HepG2 (cell line): ENCODE results near the gene LSR. TPM values are rescaled to one million over a fixed set of nuclear protein-coding genes. Genes with fewer than 3 reads are reported as not detected.
A peak's percentile ranks its signal among the peaks of the same experiment; 100 is the strongest.

Experiments used
- ARNT ChIP-seq: fragments of 450-650 bp; IDR thresholded peaks from 2 replicates; pipeline ENCODE4 v1.6.1; 2017
- ATF1 ChIP-seq: IDR thresholded peaks from 2 replicates; pipeline ENCODE4 v1.6.1; 2016; ENCODE audit warnings: mild to moderate bottlenecking, control low read depth
- CEBPB ChIP-seq: IDR thresholded peaks from 2 replicates; pipeline ENCODE4 v1.6.1; 2011; ENCODE audit warnings: low read depth, low read length, improper control_type of control experiment, borderline replicate concordance
- CHD2 ChIP-seq: IDR thresholded peaks from 2 replicates; pipeline ENCODE4 v1.6.1; 2011; ENCODE audit warnings: low read depth, low read length, improper control_type of control experiment
- EHMT2 ChIP-seq: fragments of 200-600 bp; sonication (generic); IDR thresholded peaks from 2 replicates; pipeline ENCODE4 v1.7.0; 2017; ENCODE audit warnings: antibody characterized with exemption, low read depth, low read length, borderline replicate concordance
- GTF2F1 ChIP-seq: fragments of 150-350 bp; IDR thresholded peaks from 2 replicates; pipeline ENCODE4 v1.6.1; 2014; ENCODE audit warnings: low read length
- HHEX ChIP-seq: IDR thresholded peaks from 2 replicates; pipeline ENCODE4 v1.6.1; 2016; ENCODE audit warnings: control low read depth
- HIVEP1 ChIP-seq: sonication (generic); formaldehyde crosslinking; IDR thresholded peaks from 2 replicates; pipeline ENCODE4 v1.4.0; 2020; ENCODE audit warnings: mild to moderate bottlenecking, missing genetic modification reagents
- HOXA7 ChIP-seq: sonication (generic); formaldehyde crosslinking; IDR thresholded peaks from 2 replicates; pipeline ENCODE4 v1.8.1; 2022; ENCODE audit warnings: mild to moderate bottlenecking, missing genetic modification reagents, moderate library complexity
- IKZF5 ChIP-seq: IDR thresholded peaks from 2 replicates; pipeline ENCODE4 v1.6.1; 2018; ENCODE audit warnings: missing genetic modification reagents, mild to moderate bottlenecking, missing compliant biosample characterization
- MTF1 ChIP-seq: sonication (generic); formaldehyde crosslinking; IDR thresholded peaks from 2 replicates; pipeline ENCODE4 v1.5.0; 2020; ENCODE audit warnings: missing genetic modification reagents
- MYPOP ChIP-seq: sonication (generic); formaldehyde crosslinking; IDR thresholded peaks from 2 replicates; pipeline ENCODE4 v1.8.1; 2023; ENCODE audit warnings: mild to moderate bottlenecking, moderate library complexity, missing genetic modification reagents
- MZF1 ChIP-seq: sonication (generic); formaldehyde crosslinking; IDR thresholded peaks from 2 replicates; pipeline ENCODE4 v1.8.1; 2023; ENCODE audit warnings: mild to moderate bottlenecking, missing genetic modification reagents, borderline replicate concordance
- NONO ChIP-seq, 2 experiments: fragments of 450-650 bp in 1 of 2; sonication (generic) in 1 of 2; formaldehyde crosslinking in 1 of 2; IDR thresholded peaks in 1 of 2; conservative IDR thresholded peaks in 1 of 2; 2 replicates each; pipeline versions ENCODE4 v1.6.1 to v1.8.0; 2017 to 2022; ENCODE audit warnings: mild to moderate bottlenecking in 1 of 2, missing genetic modification reagents in 1 of 2, moderate library complexity in 1 of 2
- PAX8 ChIP-seq: sonication (generic); formaldehyde crosslinking; IDR thresholded peaks from 2 replicates; pipeline ENCODE4 v1.8.0; 2022; ENCODE audit warnings: mild to moderate bottlenecking, missing genetic modification reagents, borderline replicate concordance
- PCBP2 ChIP-seq: fragments of 200-400 bp; formaldehyde crosslinking; optimal IDR thresholded peaks from 2 replicates; pipeline ENCODE3; 2018; ENCODE audit warnings: low read length, low read depth; ENCODE audit not compliant: poor library complexity, severe bottlenecking
- SAP130 ChIP-seq: IDR thresholded peaks from 2 replicates; pipeline ENCODE4 v1.6.1; 2016; ENCODE audit warnings: low read depth
- TAF1 ChIP-seq: sonication (generic); formaldehyde crosslinking; IDR thresholded peaks from 2 replicates; pipeline ENCODE4 v1.4.0; 2020; ENCODE audit warnings: missing genetic modification reagents
- ZBTB38 ChIP-seq: sonication (generic); formaldehyde crosslinking; IDR thresholded peaks from 2 replicates; pipeline ENCODE4 v1.5.1; 2020; ENCODE audit warnings: mild to moderate bottlenecking, missing genetic modification reagents
- ZNF30 ChIP-seq: sonication (generic); formaldehyde crosslinking; IDR thresholded peaks from 2 replicates; pipeline ENCODE4 v1.5.0; 2020; ENCODE audit warnings: mild to moderate bottlenecking, missing genetic modification reagents
- ZNF317 ChIP-seq: sonication (generic); formaldehyde crosslinking; IDR thresholded peaks from 2 replicates; pipeline ENCODE4 v1.5.0; 2020; ENCODE audit warnings: mild to moderate bottlenecking, missing genetic modification reagents
- ZNF326 ChIP-seq: sonication (generic); formaldehyde crosslinking; IDR thresholded peaks from 2 replicates; pipeline ENCODE4 v1.4.0; 2020; ENCODE audit warnings: missing genetic modification reagents, borderline replicate concordance
- ZNF33B ChIP-seq: sonication (generic); formaldehyde crosslinking; IDR thresholded peaks from 2 replicates; pipeline ENCODE4 v1.5.1; 2020; ENCODE audit warnings: mild to moderate bottlenecking, missing genetic modification reagents
- ZNF34 ChIP-seq: sonication (generic); formaldehyde crosslinking; IDR thresholded peaks from 2 replicates; pipeline ENCODE4 v1.4.0; 2020; ENCODE audit warnings: mild to moderate bottlenecking, missing genetic modification reagents, borderline replicate concordance
- ZNF362 ChIP-seq: sonication (generic); formaldehyde crosslinking; IDR thresholded peaks from 2 replicates; pipeline ENCODE4 v1.4.0; 2020; ENCODE audit warnings: missing genetic modification reagents, mild to moderate bottlenecking, borderline replicate concordance
- ZNF557 ChIP-seq: sonication (generic); formaldehyde crosslinking; IDR thresholded peaks from 2 replicates; pipeline ENCODE4 v1.4.0; 2020; ENCODE audit warnings: missing genetic modification reagents
- ZNF652 ChIP-seq: IDR thresholded peaks from 2 replicates; pipeline ENCODE4 v1.6.1; 2016; ENCODE audit warnings: low read depth, borderline replicate concordance
- ZNF788 ChIP-seq: sonication (generic); formaldehyde crosslinking; IDR thresholded peaks from 2 replicates; pipeline ENCODE4 v1.5.0; 2020; ENCODE audit warnings: mild to moderate bottlenecking, missing genetic modification reagents, borderline replicate concordance
- ZNF850 ChIP-seq: sonication (generic); formaldehyde crosslinking; conservative IDR thresholded peaks from 2 replicates; pipeline ENCODE4 v1.9.0; 2021; ENCODE audit warnings: mild to moderate bottlenecking, missing genetic modification reagents
- ZZZ3 ChIP-seq: sonication (generic); formaldehyde crosslinking; IDR thresholded peaks from 2 replicates; pipeline ENCODE4 v1.4.0; 2020; ENCODE audit warnings: missing genetic modification reagents, mild to moderate bottlenecking, borderline replicate concordance
- polyA plus RNA-seq, 8 experiments: library from polyadenylated mRNA; depleted of rRNA in 3 of 8; stranded (reverse) in 7 of 8; unstranded in 1 of 8; fragments of >200 nt; fragmentation: Illumina TruSeq in 4 of 8; extraction: Trizol in 4 of 8; gene quantifications; 2 replicates each; pipeline versions ENCODE4 v1.2.1 to v1.2.3, GENCODE V29; 2011 to 2016; ENCODE audit warnings: low read depth in 4 of 8, missing spikeins in 1 of 8, mixed read lengths in 1 of 8; ENCODE audit not compliant: insufficient read depth in 1 of 8
- total RNA-seq, 5 experiments: library from RNA; depleted of rRNA; stranded (reverse); fragments of >200 nt; fragmentation: Illumina TruSeq; extraction: Trizol; gene quantifications; 2 replicates each; pipeline ENCODE4 v1.2.3, GENCODE V29; 2016; ENCODE audit warnings: low read depth in 1 of 5

Gene LSR
- total and polyA plus RNA-seq, 2 of the 13 experiments (the other 11 are each of a cell fraction or from before 2014, with no cell fraction given), result 29.2 to 79.2 TPM

GRCh38 chr19:35247526-35248309, 1.1 kb upstream of the LSR start (continued):
- TF ChIP-seq MZF1 (CRISPR knock-in tag), result no peak
- TF ChIP-seq PAX8, result no peak
- TF ChIP-seq EHMT2, result no peak
- TF ChIP-seq PCBP2, result no peak
- no peak for TF ChIP-seq ZNF652 (CRISPR knock-in tag)
- peak; percentile 81 for TF ChIP-seq MYPOP (CRISPR knock-in tag)
- no peak for TF ChIP-seq CHD2
- TF ChIP-seq CEBPB, result no peak
- TF ChIP-seq NONO (IDR thresholded peaks at IDR 0.05), result no peak
- no peak; the same call in 1 of the 2 replicates for TF ChIP-seq NONO (CRISPR knock-in tag; conservative IDR thresholded peaks at IDR 0.05)
- no peak for TF ChIP-seq HHEX (CRISPR knock-in tag)
- no peak for TF ChIP-seq ZNF30 (CRISPR knock-in tag)
- TF ChIP-seq ZNF34 (CRISPR knock-in tag), result no peak; the same call in 1 of the 2 replicates
- 0 out of 2 replicates have a peak, but pooled peaks have one; percentile 28 for TF ChIP-seq ZNF317
- no peak for TF ChIP-seq ZNF850 (CRISPR knock-in tag)
- no peak for TF ChIP-seq ARNT
- TF ChIP-seq SAP130 (CRISPR knock-in tag), result peak; percentile 73
- TF ChIP-seq ZBTB38 (CRISPR knock-in tag), result no peak
- TF ChIP-seq IKZF5 (CRISPR knock-in tag), result peak; percentile 53; the same call in 1 of the 2 replicates
- TF ChIP-seq ZNF33B (CRISPR knock-in tag), result no peak
- no peak for TF ChIP-seq ATF1 (CRISPR knock-in tag)
- TF ChIP-seq HOXA7 (CRISPR knock-in tag), result no peak
- TF ChIP-seq TAF1 (CRISPR knock-in tag), result no peak
- no peak; the same call in 1 of the 2 replicates for TF ChIP-seq ZZZ3 (CRISPR knock-in tag)
- TF ChIP-seq ZNF326 (CRISPR knock-in tag), result no peak
- peak; percentile 88 for TF ChIP-seq HIVEP1 (CRISPR knock-in tag)
- no peak; the same call in 1 of the 2 replicates for TF ChIP-seq ZNF362 (CRISPR knock-in tag)
- TF ChIP-seq ZNF788 (CRISPR knock-in tag), result peak; percentile 80; the same call in 1 of the 2 replicates
- no peak for TF ChIP-seq GTF2F1
- no peak for TF ChIP-seq MTF1 (CRISPR knock-in tag)
- no peak for TF ChIP-seq ZNF557 (CRISPR knock-in tag)
